ENCODE results near the gene PLCL1. TPM values are rescaled to one million over a fixed set of nuclear protein-coding genes. Genes with fewer than 3 reads are reported as not detected.

PLCL1 gene
- polyA plus RNA-seq, 1 of the 3 experiments (the other 2 are of a cell fraction), result 7.7 TPM

- WGBS (ENCODE audit: low lambda C conversion rate), result 13% methylated on average over 2 of the region's 2 CpGs
- peaks cover 28% of the 10 kb centered on the region for H3F3A ChIP-seq (replicated peaks; ENCODE audit: insufficient read depth)
- no peak for TF ChIP-seq SMC3 (IDR thresholded peaks at IDR 0.05; ENCODE audit: low read depth, low read length)
- peak; percentile 64; the same call in 1 of the 2 replicates for TF ChIP-seq TCF12 (IDR thresholded peaks at IDR 0.05)
- peak; percentile 33; the same call in 1 of the 2 replicates for TF ChIP-seq NFIC (IDR thresholded peaks at IDR 0.05; ENCODE audit: borderline replicate concordance)
- TF ChIP-seq PBX3 (IDR thresholded peaks at IDR 0.05), result peak; percentile 66
- TF ChIP-seq, protein P1, sequence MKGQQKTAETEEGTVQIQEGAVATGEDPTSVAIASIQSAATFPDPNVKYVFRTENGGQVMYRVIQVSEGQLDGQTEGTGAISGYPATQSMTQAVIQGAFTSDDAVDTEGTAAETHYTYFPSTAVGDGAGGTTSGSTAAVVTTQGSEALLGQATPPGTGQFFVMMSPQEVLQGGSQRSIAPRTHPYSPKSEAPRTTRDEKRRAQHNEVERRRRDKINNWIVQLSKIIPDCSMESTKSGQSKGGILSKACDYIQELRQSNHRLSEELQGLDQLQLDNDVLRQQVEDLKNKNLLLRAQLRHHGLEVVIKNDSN (IDR thresholded peaks at IDR 0.05; ENCODE audit: borderline replicate concordance, low read depth), result no peak
- H3K9me3 ChIP-seq, result no peaks in the 10 kb centered on the region
- ChIA-PET POLR2A (no interaction called here), CTCF (interaction anchor here (0.5 kb wide), 1 partner anchor 287 kb away, joined by 3 read pairs; no protein-coding TSS in a partner anchor)
- no peaks in the 10 kb centered on the region for H3K9me2 ChIP-seq
- peak overlapping the region; percentile 3; the same call in 1 of the 2 replicates for H3K9ac ChIP-seq
- no peaks in the 10 kb centered on the region for H3K79me2 ChIP-seq (ENCODE audit: insufficient read depth)
- no peak overlapping the region for H3K4me3 ChIP-seq (ENCODE audit: low read depth in 2 of 2, low read length in 1 of 2)
- no peaks in the 10 kb centered on the region; a peak in 1 of 4 replicates for H3K4me1 ChIP-seq (ENCODE audit: control insufficient read depth in 1 of 2, insufficient read depth in 2 of 2, low read depth in 1 of 2, low read length in 1 of 2)
- no peaks in the 10 kb centered on the region for H4K20me1 ChIP-seq (ENCODE audit: insufficient read depth)
- peak overlapping the region; percentile 23 for H3K4me2 ChIP-seq
- DNase-seq, result no peak
- H3K27me3 ChIP-seq (ENCODE audit: insufficient read depth), result no peaks in the 10 kb centered on the region
- H2AFZ ChIP-seq (ENCODE audit: low read depth), result no peak overlapping the region; the same call in 1 of the 2 replicates
- peaks cover 0 to 12% of the 10 kb centered on the region in 2 experiments for H3K36me3 ChIP-seq (replicated peaks in 1 of 2; ENCODE audit: control insufficient read depth in 1 of 2, insufficient read depth in 2 of 2, low read length in 1 of 2)
- peak overlapping the region; percentile 43 to 76; a peak in 3 of 4 replicates for H3K27ac ChIP-seq (ENCODE audit: low read depth in 2 of 2, low read length in 1 of 2)
These were observed 268.9 kb downstream of the PLCL1 start for GRCh38 chr2:198073253-198073652.

GRCh38 chr2:198077477-198077876 is 273.1 kb downstream of the PLCL1 start:
- DNase-seq, result no peak
- no peak overlapping the region for H3K9ac ChIP-seq
- no peaks in the 10 kb centered on the region for H3K9me3 ChIP-seq
- H3K27me3 ChIP-seq (ENCODE audit: insufficient read depth), result no peaks in the 10 kb centered on the region
- H3K79me2 ChIP-seq (ENCODE audit: insufficient read depth), result no peaks in the 10 kb centered on the region
- no peak overlapping the region for H3K4me3 ChIP-seq (ENCODE audit: low read depth in 2 of 2, low read length in 1 of 2)
- H3F3A ChIP-seq (replicated peaks; ENCODE audit: insufficient read depth), result peaks cover 20% of the 10 kb centered on the region
- no peak overlapping the region for H2AFZ ChIP-seq (ENCODE audit: low read depth)
- H3K27ac ChIP-seq (ENCODE audit: low read depth in 2 of 2, low read length in 1 of 2), result no peak overlapping the region
- CTCF ChIA-PET, result no interaction called here
- no peaks in the 10 kb centered on the region for H3K9me2 ChIP-seq
- 89% methylated on average over 1 of the region's 1 CpG for WGBS (ENCODE audit: low lambda C conversion rate)
- no peak for TF ChIP-seq TAF1 (IDR thresholded peaks at IDR 0.05; ENCODE audit: borderline replicate concordance, low read depth, low read length)
- H3K4me2 ChIP-seq, result no peak overlapping the region
- POLR2A ChIA-PET, result no interaction called here
- H3K4me1 ChIP-seq (ENCODE audit: control insufficient read depth in 1 of 2, insufficient read depth in 2 of 2, low read depth in 1 of 2, low read length in 1 of 2), result no peaks in the 10 kb centered on the region; a peak in 2 of 4 replicates
- H4K20me1 ChIP-seq (ENCODE audit: insufficient read depth), result no peaks in the 10 kb centered on the region
- peaks cover 0 to 7% of the 10 kb centered on the region in 2 experiments for H3K36me3 ChIP-seq (replicated peaks in 1 of 2; ENCODE audit: control insufficient read depth in 1 of 2, insufficient read depth in 2 of 2, low read length in 1 of 2)

- Histone ChIP-seq H3K79me2 (ENCODE audit: insufficient read depth) (no peaks in the 10 kb centered on the region), H4K20me1 (ENCODE audit: insufficient read depth) (no peaks in the 10 kb centered on the region), H3K9ac (no peak overlapping the region), H3K9me3 (no peaks in the 10 kb centered on the region), H3K4me3 (ENCODE audit: low read depth in 2 of 2, low read length in 1 of 2) (no peak overlapping the region), H3K4me1 (ENCODE audit: control insufficient read depth in 1 of 2, insufficient read depth in 2 of 2, low read depth in 1 of 2, low read length in 1 of 2) (no peaks in the 10 kb centered on the region; a peak in 2 of 4 replicates), H3K36me3 (replicated peaks in 1 of 2; ENCODE audit: control insufficient read depth in 1 of 2, insufficient read depth in 2 of 2, low read length in 1 of 2) (peaks cover 5 to 8% of the 10 kb centered on the region in 2 experiments), H3K4me2 (no peak overlapping the region), H3F3A (replicated peaks; ENCODE audit: insufficient read depth) (no peaks in the 10 kb centered on the region), H3K9me2 (no peaks in the 10 kb centered on the region), H3K27me3 (ENCODE audit: insufficient read depth) (no peaks in the 10 kb centered on the region), H2AFZ (ENCODE audit: low read depth) (no peak overlapping the region), H3K27ac (ENCODE audit: low read depth in 2 of 2, low read length in 1 of 2) (no peak overlapping the region)
- WGBS (ENCODE audit: low lambda C conversion rate), result 73% methylated on average over 2 of the region's 2 CpGs
- POLR2A ChIA-PET, result no interaction called here
- CTCF ChIA-PET, result interaction anchor here (1.1 kb wide), 1 partner anchor 11 kb away, joined by 4 read pairs; no protein-coding TSS in a partner anchor
- DNase-seq, result no peak
- TF ChIP-seq SMC3 (IDR thresholded peaks at IDR 0.05; ENCODE audit: low read depth, low read length) (no peak), SIN3A (IDR thresholded peaks at IDR 0.05; ENCODE audit: borderline replicate concordance, low read depth, low read length) (no peak), NFIC (IDR thresholded peaks at IDR 0.05; ENCODE audit: borderline replicate concordance) (no peak), FOXM1 (IDR thresholded peaks at IDR 0.05; ENCODE audit: low read depth) (no peak), FOXJ3 (CRISPR knock-in tag; IDR thresholded peaks at IDR 0.05) (no peak), MEF2A (IDR thresholded peaks at IDR 0.05; ENCODE audit: borderline replicate concordance, low read depth) (no peak), ELF1 (IDR thresholded peaks at IDR 0.05) (no peak), RAD21 (IDR thresholded peaks at IDR 0.05; ENCODE audit: low read length) (no peak), RCOR1 (IDR thresholded peaks at IDR 0.05; ENCODE audit: low read length) (peak; percentile 32; the same call in 1 of the 2 replicates), GATA2 (CRISPR knock-in tag; IDR thresholded peaks at IDR 0.05) (0 out of 2 replicates have a peak, but pooled peaks have one; percentile 15), MAX (IDR thresholded peaks at IDR 0.05; ENCODE audit: low read depth) (no peak), YY1 (IDR thresholded peaks at IDR 0.05; ENCODE audit: low read depth) (no peak), USF2 (IDR thresholded peaks at IDR 0.05; ENCODE audit: borderline replicate concordance, low read depth, low read length) (no peak)
These were observed 276.7 kb downstream of the PLCL1 start for GRCh38 chr2:198080879-198081765.

Data from SK-N-SH (cell line).